HG03520 (cell line): ENCODE measurements around the gene SEC14L2.
"Not testable (repeated sequence)": the region's sequence is repeated elsewhere in the genome, so short reads cannot be mapped to it uniquely, and the experiment has no call there.

ENCODE experiments used
- ATAC-seq: cut with Tn5 transposase; IDR thresholded peaks from one replicate; pipeline ENCODE4 v1.9.1; 2021; ENCODE audit warnings: mild to moderate bottlenecking, moderate library complexity; ENCODE audit not compliant: unreplicated experiment

The SEC14L2 gene

DNA sequence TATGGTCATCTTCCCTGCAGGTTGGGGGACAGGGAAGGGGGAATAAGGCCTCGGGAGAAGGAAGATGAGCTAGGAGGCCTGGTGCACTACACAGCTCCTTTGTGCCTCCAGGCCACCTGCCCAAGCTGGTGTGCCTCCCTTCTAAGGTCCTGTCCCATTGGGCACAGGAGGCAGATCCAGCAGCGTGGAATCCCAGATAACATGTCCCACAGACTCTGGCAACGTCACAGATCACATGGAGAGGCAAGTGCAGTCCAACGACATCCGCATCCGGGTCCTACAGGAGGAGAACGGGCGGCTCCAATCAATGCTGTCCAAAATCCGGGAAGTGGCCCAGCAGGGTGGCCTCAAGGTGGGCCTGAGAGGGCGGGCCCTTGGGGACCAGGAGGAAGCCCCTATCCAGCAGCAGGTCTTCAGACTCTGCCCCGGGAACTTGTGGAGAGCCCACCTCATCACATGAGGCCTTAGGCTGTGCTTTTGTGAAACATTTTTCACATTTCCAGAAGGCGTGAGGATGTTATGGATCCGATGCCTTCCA lies 21.4 kb upstream of the SEC14L2 start:
- ATAC-seq: no peak

DNA sequence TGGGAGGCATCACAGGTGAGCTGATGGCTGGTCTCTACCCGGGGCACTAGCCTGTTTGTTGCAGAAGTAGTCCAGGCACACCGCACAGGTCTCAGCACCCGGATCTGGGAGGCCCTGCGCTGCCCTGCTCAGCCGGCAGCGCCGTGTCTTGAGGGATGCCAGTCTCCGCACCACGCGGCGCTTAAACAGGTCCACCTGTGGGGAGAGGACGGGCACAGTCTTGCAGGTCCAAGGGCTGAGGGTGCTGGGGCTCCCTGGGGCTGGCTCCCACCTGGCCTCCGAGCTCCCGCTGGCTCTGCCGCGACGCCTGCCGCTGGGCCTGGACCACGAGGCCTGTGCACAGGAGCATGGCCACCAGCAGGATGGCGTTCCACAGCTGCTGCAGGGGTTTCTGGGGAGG lies 16.8 kb upstream of the SEC14L2 start:
- no peak for ATAC-seq

DNA sequence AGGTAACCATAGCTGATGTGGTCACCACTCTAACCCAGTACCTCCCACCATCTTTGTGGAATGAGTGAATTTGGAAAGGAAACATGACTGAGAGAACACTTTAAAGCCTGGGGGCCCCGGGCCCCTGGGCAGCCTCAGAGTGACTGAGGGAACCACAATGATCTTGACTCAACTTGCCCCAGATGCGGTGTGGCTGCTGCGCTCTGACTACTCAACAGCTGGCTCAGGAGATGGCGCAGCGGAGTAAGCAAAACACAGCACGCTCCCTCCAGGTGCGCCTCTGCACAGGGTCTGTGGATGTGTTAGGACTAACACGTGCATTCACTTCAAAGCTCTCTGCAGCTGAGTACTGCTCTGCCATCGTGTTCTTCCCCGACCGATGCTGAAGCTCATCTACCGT lies 15.6 kb upstream of the SEC14L2 start:
- ATAC-seq: no peak

DNA sequence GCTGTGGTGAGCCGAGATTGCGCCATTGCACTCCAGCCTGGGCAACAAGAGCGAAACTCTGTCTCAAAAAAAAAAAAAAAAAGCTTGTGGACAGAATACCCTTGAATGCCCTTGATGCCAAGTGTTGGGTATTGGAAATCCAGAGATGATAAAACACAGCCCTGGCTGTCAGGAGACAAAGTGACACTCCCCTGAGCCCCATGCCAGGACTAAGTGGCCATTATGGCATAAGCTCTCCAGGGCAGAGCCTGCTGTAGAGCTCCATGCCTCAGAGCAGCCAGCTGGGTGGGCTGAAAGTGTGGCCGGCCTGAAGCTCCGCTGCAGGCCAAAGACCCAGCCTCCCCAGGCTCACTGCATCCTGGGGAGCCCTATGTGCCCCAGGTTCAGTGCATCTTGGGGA lies 14.5 kb upstream of the SEC14L2 start:
- ATAC-seq: no peak

DNA sequence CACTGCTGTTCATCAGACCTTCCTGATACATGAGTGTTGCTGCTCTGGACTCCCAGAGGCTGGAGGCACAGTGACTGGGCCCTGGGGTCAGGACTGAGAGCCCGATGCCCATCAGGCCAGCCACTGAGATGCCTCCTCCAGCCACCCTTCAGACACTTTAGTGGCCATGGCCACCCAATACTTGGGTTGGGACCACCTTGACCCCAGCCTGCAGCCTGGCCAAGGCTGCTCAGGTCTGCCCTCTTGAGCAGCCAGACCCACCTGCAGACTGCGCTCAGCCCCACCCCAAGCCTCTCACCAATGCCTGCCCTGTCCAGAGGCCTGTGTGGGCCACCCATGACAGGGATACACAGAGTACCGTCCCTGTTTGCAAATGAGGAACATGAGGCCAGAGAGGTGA lies 13.8 kb upstream of the SEC14L2 start:
- no peak for ATAC-seq

DNA sequence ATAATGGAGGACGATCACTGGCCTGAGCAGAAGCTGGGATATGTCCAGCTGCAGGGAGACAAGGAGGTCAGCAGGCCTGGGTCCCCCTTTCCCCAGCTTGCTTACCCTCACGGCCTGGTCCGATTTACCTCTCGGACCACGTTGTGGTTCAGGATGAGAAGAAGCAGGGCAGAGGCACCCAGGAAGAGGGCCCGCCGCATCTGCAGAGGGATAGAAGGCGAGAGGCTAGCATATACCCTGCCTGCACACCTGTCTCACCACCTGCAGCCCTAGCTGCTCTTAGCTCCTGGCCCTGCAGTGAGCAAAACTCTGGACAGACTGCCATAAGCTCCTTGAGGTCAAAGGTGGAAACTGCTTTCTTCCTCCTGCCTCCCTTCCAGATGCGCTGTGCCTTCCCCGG lies 10.9 kb upstream of the SEC14L2 start:
- ATAC-seq: no peak

DNA sequence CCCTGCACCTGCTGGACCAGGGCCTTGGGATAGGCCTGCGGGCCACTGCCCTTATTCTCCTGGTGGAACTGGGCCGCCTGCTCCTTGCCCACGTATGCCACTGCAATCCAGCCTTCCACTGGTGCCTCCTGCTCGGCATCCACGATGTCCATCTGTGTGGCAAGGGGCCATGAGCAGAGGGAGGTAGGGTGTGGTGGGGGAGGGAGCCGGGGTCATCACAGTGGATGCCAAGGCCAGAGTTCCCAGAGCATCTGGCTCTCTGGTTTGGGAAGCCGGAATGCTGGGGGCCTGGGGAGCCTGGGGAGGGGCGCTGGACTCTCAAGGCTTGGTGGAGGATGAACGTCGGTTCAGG lies 10.2 kb upstream of the SEC14L2 start:
- ATAC-seq: no peak

DNA sequence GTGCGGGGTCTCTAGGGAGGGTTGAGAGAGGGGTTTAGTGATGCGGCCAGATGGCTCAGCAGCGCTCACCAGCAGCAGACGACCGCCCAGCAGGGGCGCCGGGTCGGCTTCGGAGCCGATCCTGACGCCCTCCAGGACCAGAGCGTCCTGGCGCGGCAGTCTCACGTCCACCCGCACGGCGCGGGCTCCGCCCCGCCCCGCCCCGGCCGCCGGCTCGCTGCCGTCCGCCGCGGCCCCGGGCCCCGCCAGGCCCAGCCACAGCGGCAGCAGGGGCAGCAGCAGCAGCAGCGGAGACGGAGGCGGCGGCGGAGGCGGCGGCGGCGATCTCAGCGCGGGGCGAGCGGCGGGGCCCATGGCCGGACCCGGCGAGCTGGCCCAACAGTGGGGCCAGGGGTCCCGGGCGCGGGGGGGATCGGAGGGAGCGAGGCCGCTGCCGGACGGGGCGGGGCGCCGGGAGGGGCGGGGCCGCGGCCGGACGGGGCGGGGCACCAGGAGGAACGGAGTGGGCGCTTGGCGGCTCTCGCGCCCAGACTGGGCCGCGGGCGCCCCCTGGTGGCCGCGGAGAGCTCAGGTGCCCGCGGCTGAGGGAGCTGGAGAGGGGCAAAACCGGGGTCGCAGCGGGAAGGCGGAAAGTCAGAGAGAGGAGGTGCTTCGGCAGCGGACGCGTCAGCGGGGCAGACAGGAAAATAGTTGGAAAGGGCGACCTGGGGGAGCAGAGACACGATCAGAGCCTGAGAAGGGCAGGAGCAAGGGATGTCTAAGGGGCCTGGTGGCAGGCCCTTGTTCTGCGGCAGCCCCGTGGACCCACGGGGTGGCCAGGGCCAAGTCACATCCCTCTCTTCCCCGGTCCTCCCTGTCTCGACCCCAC lies 9.6 kb upstream of the SEC14L2 start, which contains the start of gene RNF215:
Gene RNF215, minus strand, starts transcription at position 452 of the 868 bp plus-strand sequence. Its CDS starts 98 bp downstream, at position 354.
- peak; percentile 59 for ATAC-seq

DNA sequence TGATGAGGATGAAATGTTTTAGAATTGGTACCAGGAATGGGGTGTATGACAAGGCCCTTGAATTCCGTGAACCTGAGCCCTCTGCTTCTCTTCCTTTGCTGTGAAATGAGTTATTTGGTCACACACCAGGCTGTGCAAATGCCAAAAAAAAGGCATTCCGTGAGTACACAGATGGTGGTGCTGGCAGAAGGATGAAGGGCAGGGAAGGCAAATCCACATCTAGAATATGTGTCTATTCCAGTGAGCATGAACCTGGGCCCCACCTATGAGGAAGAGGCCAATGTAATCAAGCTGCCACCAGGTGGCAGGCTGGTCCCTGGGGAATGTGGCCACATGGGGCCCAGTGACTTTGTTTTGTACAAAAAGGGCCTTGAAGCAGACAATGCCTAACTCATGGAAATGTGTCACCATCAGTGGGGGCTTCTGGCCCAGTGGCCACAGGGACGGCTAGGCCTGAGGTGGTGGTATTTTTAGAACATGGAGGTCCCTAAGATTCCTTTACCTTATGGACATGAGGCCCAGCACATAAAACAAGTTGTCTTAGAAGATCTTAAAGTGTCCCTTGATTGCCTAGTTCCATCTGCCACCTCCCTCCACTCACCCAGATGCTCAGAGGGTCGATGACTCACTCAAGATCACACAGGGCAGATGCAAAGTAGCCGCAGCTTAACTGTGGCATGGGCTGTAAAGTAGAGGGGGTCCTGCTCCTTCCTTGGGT lies 5.7 kb upstream of the SEC14L2 start:
- no peak for ATAC-seq

DNA sequence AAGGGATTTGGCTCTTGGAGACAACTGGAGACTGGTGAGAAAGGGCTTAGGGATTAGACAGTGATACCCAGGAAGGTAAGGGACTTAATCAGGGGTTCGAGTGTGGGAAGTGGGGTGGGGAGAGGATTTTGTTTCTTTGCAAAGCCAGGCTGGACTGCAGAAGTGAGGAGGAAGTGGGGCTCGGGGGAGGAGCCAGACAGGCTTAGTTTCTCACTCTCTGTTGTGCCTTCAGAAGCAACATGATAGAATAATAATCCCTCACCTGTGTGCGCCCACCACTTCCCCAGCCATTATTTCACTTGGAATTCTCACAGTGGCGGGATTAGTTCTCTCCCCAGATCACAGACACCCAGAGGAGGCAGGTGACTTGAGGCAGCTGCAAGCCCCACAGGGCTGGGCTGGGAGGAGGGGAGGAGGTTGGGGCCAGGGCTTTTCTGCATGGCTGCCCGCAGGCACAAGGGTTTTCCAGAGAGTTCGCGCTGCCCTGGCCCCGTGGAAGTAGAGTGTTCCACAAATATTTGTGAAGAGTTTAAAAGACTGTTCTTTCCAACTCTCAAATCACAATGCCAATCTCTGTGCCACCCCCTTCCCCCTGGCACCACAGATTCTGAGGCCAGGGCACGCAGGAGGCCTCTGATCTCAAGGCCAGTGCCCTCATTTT lies 4.0 kb upstream of the SEC14L2 start:
- no peak for ATAC-seq

DNA sequence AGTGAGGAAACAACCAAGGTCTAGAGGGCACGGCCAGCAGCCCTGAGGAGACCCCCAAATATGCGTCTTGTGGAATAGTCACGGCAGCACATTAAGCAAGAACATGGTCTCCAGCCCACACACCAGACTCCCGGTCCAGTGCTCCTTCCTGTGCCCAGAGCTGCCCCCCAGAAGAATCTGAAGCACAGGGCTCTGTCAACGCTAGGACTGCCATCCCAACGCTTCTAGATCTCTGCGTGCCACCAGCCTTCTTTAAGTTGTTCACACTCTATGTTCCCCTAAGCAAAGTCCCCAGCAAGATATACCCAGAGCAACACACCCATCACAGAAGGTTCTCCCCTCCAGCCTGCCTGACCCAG lies 3.5 kb upstream of the SEC14L2 start:
- no peak for ATAC-seq

DNA sequence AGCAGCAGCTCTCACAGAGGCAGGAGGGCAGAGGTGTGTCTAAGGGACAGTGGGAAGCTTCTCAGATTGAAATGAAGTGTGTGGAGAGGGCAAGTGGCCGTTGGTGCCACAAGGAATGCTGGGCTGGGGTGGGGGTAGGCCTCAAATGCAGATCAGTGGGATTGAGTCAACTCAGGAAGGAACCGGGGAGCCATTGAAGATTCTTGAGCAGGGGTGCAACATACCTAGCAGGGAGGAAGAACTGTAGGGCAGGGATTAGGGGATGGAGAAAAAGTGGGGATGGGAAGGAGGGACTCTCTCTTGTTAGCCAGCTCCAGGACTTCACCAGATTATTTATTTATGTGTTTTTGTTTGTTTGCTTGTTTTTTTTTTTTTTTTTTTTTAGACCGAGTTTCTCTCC lies 2.9 kb upstream of the SEC14L2 start:
- no peak for ATAC-seq

DNA sequence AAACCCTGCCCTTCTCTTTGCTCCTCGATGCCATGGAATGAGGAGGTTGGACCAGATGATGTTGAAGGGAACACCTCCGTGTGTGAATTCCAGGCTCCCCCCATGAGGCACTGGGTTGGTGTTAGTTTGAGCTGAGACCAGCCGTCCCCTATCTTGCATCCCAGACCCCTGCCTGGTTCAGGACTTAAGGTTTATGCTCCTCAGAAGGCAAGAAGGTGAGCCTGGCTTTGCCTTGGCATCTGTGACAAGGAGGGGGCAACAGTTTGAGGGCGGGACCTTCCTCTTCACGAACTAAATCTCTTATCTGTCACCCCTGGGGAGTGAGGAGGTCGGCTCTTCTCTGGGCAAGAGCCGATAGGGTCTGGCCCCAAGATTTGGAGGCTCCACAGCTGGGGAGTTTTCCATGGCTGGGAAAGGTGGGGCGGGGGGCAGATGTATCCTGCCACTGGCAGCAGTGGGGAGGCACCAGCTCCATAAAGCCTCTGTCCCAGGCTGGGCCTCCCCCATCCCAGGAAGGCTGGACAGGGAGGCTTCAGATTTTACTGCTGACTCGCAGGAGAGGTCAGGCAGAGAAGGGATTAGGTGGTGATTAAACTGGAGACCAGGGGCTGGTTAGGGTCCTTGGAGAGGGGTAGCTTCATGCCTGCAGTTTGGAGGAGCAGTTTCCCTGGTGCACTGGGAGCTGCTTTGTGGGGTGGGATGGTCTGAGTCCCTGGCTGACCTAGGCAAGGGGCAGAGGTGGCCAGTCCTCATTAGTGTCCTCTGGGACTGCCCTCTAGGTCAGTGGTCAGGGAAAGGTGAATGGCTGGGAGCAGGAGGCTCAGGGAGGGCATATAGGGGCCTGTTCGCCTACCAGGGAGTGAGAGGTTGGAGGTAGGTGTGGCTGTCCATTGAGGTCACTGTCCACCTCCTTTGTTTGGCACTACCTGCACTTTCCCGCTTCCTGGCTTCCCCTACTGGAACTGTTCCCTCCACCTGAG lies 1.1 kb downstream of the SEC14L2 start:
- no peak for ATAC-seq

DNA sequence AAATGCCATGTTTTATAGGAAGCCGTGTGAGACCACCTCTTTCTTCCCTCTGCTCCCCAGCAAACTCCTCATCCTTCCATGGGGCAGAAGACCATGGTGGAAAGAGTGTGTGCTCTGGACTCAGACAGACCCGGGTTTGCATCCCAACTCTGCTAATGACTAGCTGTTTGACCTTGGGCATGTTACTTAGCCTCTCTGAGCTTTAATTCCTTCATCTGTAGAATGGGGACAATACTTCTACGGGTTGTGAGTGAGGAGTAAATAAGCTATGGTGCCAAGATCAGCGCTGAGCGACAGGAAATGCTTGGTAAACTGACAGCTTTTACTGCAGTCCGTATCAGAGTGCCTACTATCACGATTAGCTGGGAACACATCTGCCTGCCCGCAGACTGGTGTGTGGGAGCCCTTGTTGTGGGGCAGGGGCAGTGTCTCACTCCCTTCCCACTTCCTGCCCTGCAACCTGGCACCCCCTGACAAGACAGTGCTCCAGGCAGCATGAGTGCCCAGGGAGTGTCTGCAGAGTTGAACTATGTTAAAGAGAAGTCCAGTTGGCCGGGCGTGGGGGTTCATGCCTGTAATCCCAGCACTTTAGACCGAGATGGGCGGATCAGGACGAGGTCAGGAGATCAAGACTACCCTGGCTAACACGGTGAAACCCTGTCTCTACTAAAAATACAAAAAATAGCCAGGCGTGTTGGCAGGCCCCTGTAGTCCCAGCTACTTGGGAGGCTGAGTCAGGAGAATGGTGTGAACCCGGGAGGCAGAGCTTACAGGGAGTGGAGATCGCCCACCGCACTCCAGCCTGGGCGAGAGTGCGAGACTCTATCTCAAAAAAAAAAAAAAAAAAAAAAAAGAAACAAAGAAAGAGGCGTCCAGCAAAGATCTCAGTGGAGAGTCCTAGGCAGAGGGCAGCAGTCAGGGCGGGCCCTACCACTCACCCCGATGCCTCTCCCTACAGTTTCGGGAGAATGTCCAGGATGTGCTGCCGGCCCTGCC lies 2.2 kb downstream of the SEC14L2 start:
- no peak for ATAC-seq

DNA sequence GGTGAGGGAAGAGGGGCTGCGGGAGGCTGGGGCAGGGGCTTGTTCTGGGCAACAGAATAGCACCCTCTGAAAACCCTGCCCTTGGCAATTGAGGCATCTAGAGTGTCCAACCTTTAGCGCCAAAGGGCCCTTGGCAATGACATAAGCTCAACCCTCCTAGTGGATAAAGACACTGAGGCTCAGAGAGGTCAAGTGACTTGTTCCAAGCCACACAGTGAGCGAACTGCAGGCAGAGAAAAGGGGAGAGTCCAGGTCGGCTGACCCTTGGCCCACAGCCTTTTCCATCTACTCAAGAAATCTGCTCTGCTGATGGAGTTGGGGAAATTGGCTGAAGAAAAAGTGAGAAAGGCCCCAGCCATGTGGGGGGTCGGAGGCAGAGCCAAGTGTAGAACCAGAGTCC lies 2.9 kb downstream of the SEC14L2 start:
- no peak for ATAC-seq

DNA sequence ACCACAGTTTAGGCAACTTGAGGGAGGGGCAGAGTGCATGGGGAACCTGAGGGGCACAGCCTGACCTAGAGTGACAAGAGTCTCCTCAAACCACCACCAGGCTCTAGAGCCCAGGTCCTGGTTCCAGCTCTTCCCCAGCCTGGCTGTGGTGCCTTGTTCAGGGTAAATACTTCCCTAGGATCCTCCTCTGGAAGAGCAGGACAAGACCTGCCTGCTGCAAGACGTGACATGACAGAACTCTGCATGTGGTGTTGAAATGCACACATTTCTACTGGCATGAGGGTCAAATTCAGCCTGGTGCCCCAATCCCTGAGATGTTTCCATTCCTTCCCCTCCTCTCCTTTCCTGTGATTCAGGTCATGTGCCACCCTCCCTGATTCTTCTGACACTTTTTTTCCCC lies 3.3 kb downstream of the SEC14L2 start:
- ATAC-seq: no peak

DNA sequence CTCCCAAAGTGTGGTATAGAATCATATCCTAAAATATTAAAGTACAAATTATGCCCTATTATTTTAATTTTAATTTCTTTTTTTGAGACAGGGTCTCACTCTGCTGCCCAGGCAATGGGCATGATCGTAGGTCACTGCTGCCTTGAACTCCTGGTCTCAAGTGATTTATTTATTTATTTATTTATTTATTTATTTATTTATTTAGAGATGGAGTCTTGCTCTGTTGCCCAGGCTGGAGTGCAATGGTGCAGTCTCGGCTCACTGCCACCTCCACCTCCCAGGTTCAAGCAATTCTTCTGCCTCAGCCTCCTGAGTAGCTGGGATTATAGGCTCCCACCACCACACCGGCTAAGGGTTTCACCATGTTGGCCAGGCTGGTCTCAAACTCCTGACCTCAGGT lies 4.2 kb downstream of the SEC14L2 start:
- ATAC-seq: not testable (repeated sequence)

DNA sequence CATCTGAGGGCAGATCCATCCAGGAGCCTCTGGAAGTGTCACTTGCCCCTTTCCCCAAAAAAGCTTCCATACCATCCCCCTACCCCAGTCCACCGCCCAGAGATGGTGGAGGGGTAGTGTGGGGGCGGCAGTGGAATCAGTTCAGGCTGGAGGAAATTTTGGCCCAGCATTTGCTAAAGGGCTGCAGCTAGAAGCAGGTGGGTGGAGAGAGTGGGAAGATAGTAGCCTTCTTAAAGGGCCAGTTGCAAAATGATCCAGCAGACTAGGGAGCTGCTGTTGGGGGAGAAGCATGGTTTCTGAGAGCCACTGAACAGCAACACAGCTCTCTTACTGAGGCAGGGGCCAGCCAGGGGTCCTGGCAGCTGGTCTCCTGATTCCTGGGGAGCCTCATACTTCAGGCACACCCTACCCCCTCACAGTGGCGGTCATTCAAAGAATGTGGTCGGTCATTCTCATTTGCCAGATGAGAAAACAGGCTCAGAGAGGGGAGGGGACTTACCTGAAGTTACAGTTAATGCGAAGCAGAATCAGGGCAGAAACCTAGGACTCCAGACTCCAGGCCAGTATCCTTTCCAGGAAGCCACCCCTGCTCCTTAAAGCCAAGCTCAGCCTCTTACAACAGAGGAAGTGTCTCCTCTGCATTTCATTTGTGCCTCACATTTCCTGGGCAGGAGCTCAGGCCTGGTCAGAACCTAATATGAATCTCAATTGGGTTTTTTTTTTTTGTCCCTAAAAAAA lies 5.4 kb downstream of the SEC14L2 start:
- ATAC-seq: no peak

DNA sequence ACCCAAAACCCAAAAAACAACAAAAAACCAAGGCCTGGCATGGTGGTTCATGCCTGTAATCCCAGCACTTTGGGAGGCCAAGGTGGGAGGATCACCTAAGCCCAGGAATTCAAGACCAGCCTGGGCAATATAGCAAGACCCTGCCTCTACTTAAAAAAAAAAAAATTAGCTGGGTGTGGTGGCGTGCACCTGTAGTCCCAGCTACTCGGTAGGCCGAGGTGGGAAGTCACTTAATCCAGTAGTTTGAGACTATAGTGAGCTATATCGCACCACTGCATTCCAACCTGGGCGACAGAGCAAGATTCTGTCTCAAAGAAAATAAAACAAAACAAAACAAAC lies 5.9 kb downstream of the SEC14L2 start:
- not testable (repeated sequence) for ATAC-seq
